Esophagus muscularis mucosa (tissue), 4 donors: ENCODE results near the gene RUSF1.

ENCODE experiments used
- CTCF ChIP-seq, 3 experiments: fragments of 200-600 bp in 2 of 3; fragments of 450-650 bp in 1 of 3; sonication (generic) in 2 of 3; IDR thresholded peaks; one replicate each; pipeline ENCODE4 v1.5.1; 2017 to 2019; ENCODE audit warnings: antibody characterized with exemption in 3 of 3, mild to moderate bottlenecking in 2 of 3, moderate library complexity in 1 of 3
- EP300 ChIP-seq: sonication (generic); formaldehyde crosslinking; IDR thresholded peaks from one replicate; pipeline ENCODE4 v1.6.1; 2017; ENCODE audit warnings: antibody characterized with exemption
- POLR2A ChIP-seq: fragments of 450-650 bp; IDR thresholded peaks from one replicate; pipeline ENCODE4 v1.6.1; 2017; ENCODE audit warnings: antibody characterized with exemption, moderate library complexity, mild to moderate bottlenecking, low read depth
- POLR2AphosphoS5 ChIP-seq, 2 donors: sonication (generic); formaldehyde crosslinking; IDR thresholded peaks; one replicate each; pipeline ENCODE4 v1.6.1; 2017; ENCODE audit warnings: antibody characterized with exemption in 2 of 2

GRCh38 chr16:31485571-31485970 is 22.6 kb downstream of the RUSF1 start:
- TF ChIP-seq CTCF (IDR thresholded peaks at IDR 0.05) (no peak), POLR2AphosphoS5 (IDR thresholded peaks at IDR 0.05) (no peak), POLR2A (no peak), EP300 (no peak)
